ENCODE data around the gene CENPP. TPM values are rescaled to one million over a fixed set of nuclear protein-coding genes. Genes with fewer than 3 reads are reported as not detected.
A peak's percentile ranks its signal among the peaks of the same experiment; 100 is the strongest.

The CENPP gene
- total RNA-seq, 1 experiment from 2014 or later = 10.3 TPM

- Histone ChIP-seq H3K4me3 (ENCODE audit: insufficient read depth, low read depth, low read length) (no peak overlapping the region), H3K27me3 (ENCODE audit: control insufficient read depth, insufficient read depth, low read length) (no peaks in the 10 kb centered on the region), H3K36me3 (replicated peaks; ENCODE audit: control insufficient read depth, insufficient read depth, low read length) (peaks cover 19% of the 10 kb centered on the region)
- DNase-seq = no peak
Measured at GRCh38 chr9:92297611-92298010, 28.1 kb upstream of the CENPP start.

GRCh38 chr9:92298036-92298435 is 27.7 kb upstream of the CENPP start:
- no peak for DNase-seq
- Histone ChIP-seq H3K36me3 (replicated peaks; ENCODE audit: control insufficient read depth, insufficient read depth, low read length) (peaks cover 19% of the 10 kb centered on the region), H3K27me3 (ENCODE audit: control insufficient read depth, insufficient read depth, low read length) (no peaks in the 10 kb centered on the region), H3K4me3 (ENCODE audit: insufficient read depth, low read depth, low read length) (no peak overlapping the region)

- DNase-seq = no peak
- no peak overlapping the region for H3K4me3 ChIP-seq (ENCODE audit: insufficient read depth, low read depth, low read length)
- H3K27me3 ChIP-seq (ENCODE audit: control insufficient read depth, insufficient read depth, low read length) = no peaks in the 10 kb centered on the region
- peaks cover 21% of the 10 kb centered on the region for H3K36me3 ChIP-seq (replicated peaks; ENCODE audit: control insufficient read depth, insufficient read depth, low read length)
Measured at GRCh38 chr9:92299116-92299515, 26.6 kb upstream of the CENPP start.

DNA sequence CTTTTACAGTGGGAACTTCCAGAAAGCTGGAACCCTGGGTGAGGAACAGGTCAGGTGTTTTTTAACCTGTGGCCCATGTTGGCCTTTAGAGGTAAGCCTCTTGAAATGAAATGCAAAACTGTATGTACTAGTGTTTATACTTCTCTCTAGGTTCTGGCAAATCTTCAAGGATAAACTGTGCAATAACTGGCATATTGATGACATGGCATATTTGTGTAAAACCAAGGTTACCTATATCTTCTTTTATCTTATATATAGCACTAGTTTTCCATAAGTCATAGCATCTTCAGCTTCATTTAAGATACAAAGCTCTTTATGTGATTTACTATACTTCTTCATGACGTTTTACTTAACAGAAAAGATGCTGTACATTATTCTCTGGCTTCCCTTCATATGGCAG is 24.8 kb upstream of the CENPP start:
- H3K27me3 ChIP-seq (ENCODE audit: control insufficient read depth, insufficient read depth, low read length) = no peaks in the 10 kb centered on the region
- no peak overlapping the region for H3K4me3 ChIP-seq (ENCODE audit: insufficient read depth, low read depth, low read length)
- H3K36me3 ChIP-seq (replicated peaks; ENCODE audit: control insufficient read depth, insufficient read depth, low read length) = peaks cover 27% of the 10 kb centered on the region
- DNase-seq = no peak

DNA sequence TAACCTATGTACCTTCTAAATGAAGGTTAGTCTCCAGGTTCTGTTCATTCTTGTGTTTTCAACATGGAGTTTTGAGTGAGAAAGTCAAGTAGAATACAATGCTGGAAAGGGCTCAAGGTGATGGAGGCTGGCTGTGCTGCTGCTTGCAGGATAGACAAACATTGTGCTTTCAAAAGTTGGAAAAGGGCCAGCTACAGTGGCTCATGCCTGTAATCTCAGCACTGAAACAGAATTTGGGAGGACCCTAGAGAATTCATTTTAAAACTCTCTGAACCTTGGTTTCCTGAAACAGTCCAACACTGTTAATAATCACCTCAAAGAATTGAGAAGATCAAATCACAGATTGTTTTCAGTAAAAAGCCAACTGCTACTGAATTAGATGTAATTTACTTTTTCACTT is 16.9 kb upstream of the CENPP start:
- Histone ChIP-seq H3K4me3 (ENCODE audit: insufficient read depth, low read depth, low read length) (no peak overlapping the region), H3K27me3 (ENCODE audit: control insufficient read depth, insufficient read depth, low read length) (no peaks in the 10 kb centered on the region), H3K36me3 (replicated peaks; ENCODE audit: control insufficient read depth, insufficient read depth, low read length) (peaks cover 35% of the 10 kb centered on the region)
- DNase-seq = no peak

DNA sequence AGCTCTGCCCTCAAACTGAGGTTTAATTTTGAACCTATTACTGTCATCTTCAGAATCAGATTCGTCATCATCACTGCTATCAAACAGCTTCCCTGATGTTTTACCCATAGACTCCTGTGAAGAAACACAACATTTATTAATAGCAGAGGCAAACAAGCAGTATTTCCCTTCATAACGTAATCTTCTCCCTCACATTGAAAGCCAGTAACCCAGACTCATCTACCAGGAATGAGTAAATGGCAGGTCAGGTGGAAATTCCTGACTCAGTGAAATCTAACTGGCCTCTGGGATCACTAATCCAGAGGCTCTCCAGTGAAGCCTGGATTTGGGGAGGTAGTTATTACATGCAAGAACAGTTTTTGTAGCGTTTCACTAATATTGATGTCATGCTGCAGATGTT is 15.2 kb upstream of the CENPP start:
- Histone ChIP-seq H3K27me3 (ENCODE audit: control insufficient read depth, insufficient read depth, low read length) (no peaks in the 10 kb centered on the region), H3K36me3 (replicated peaks; ENCODE audit: control insufficient read depth, insufficient read depth, low read length) (peaks cover 29% of the 10 kb centered on the region), H3K4me3 (ENCODE audit: insufficient read depth, low read depth, low read length) (no peak overlapping the region)
- no peak for DNase-seq

- Histone ChIP-seq H3K4me3 (ENCODE audit: insufficient read depth, low read depth, low read length) (no peak overlapping the region), H3K36me3 (replicated peaks; ENCODE audit: control insufficient read depth, insufficient read depth, low read length) (peaks cover 29% of the 10 kb centered on the region), H3K27me3 (ENCODE audit: control insufficient read depth, insufficient read depth, low read length) (no peaks in the 10 kb centered on the region)
- no peak for DNase-seq
Measured at GRCh38 chr9:92312887-92313623, 12.7 kb upstream of the CENPP start.

DNA sequence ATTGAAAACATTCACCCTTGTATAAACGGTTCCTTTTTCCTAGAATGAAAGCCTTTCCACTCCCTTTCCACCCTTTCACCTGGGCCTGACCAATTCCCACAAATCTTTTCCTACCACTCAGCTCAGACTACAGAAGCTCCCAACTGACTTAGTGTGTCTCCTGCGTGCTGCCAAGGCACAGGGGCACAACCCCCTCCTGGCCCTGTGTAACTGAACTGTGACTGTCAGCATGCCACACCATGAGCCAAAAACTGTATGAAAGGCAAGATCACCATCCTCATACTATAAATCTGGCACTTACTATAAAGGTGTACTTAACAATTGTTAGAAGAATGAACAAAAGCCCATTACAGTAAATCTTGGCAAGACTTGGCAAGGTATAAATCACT is 12.1 kb upstream of the CENPP start:
- Histone ChIP-seq H3K36me3 (replicated peaks; ENCODE audit: control insufficient read depth, insufficient read depth, low read length) (peaks cover 24% of the 10 kb centered on the region), H3K27me3 (ENCODE audit: control insufficient read depth, insufficient read depth, low read length) (no peaks in the 10 kb centered on the region), H3K4me3 (ENCODE audit: insufficient read depth, low read depth, low read length) (no peak overlapping the region)
- DNase-seq = no peak

- Histone ChIP-seq H3K4me3 (ENCODE audit: insufficient read depth, low read depth, low read length) (no peak overlapping the region), H3K27me3 (ENCODE audit: control insufficient read depth, insufficient read depth, low read length) (no peaks in the 10 kb centered on the region), H3K36me3 (replicated peaks; ENCODE audit: control insufficient read depth, insufficient read depth, low read length) (peaks cover 21% of the 10 kb centered on the region)
- DNase-seq = no peak
Measured at GRCh38 chr9:92315456-92315855, 10.3 kb upstream of the CENPP start.

DNA sequence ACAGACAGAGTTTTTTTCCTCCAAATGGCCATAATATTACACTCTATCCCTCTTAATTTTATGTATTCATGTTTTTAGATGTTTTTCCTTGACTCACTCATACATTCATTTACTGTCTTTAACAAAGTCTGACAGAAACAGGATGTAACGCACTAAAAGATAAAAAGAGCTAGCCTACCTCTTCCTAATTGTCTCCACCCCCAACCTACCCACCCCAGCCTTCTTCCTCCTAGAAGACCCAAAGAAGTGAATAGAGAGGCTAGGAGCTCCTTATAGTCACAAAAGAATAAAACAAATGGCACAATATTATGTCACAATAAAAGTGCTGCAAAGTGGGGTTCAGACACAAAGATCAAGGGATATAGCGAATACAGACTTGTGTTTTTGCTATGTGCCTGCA is 1.3 kb upstream of the CENPP start:
- Histone ChIP-seq H3K36me3 (replicated peaks; ENCODE audit: control insufficient read depth, insufficient read depth, low read length) (peaks cover 6% of the 10 kb centered on the region), H3K27me3 (ENCODE audit: control insufficient read depth, insufficient read depth, low read length) (no peaks in the 10 kb centered on the region), H3K4me3 (ENCODE audit: insufficient read depth, low read depth, low read length) (peak overlapping the region; percentile 88)
- no peak for DNase-seq

DNA sequence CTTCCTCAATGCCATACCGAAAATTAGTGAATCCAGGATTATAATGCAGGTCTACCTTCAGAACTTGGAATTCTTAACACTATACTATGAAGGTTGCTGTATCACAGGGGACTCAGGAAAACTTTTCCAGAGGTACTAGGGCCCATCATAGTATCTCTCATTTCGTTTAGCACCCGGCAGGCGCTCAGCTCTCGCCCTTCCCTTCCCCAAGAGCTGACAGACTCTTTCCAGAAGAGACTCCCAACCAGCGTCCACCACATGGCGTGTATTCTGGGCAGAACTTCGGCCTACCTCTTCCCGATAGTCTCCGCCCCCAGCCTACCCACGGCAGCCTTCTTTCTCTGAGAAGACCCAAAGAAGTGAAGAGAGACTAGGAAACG is 874 bp upstream of the CENPP start:
- peak overlapping the region; percentile 88 for H3K4me3 ChIP-seq (ENCODE audit: insufficient read depth, low read depth, low read length)
- no peaks in the 10 kb centered on the region for H3K27me3 ChIP-seq (ENCODE audit: control insufficient read depth, insufficient read depth, low read length)
- peaks cover 4% of the 10 kb centered on the region for H3K36me3 ChIP-seq (replicated peaks; ENCODE audit: control insufficient read depth, insufficient read depth, low read length)
- no peak for DNase-seq

DNA sequence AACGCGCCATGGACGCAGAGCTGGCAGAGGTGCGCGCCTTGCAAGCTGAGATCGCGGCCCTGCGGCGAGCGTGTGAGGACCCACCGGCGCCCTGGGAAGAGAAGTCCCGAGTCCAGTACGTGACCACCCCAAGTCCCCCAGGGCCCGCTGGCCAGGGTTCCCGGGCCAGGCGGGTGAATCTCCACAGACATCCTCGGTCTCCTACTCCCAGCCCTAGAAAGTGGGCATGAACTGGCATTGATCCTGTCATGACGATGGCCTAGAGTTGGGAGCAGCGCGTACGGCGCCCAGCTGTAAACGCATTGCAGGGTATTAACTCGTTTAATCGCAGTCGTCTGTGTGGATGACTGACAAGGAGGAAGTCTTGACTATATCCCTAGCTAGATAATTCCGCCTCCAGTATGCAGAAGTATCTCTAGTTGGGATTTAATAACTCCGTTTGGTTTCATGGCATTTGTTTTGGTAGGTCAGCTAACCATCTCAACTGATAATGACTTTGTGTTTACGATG is 293 bp downstream of the CENPP start:
- DNase-seq = no peak
- Histone ChIP-seq H3K36me3 (replicated peaks; ENCODE audit: control insufficient read depth, insufficient read depth, low read length) (peaks cover 2% of the 10 kb centered on the region), H3K27me3 (ENCODE audit: control insufficient read depth, insufficient read depth, low read length) (no peaks in the 10 kb centered on the region), H3K4me3 (ENCODE audit: insufficient read depth, low read depth, low read length) (peak overlapping the region; percentile 88)

- Histone ChIP-seq H3K4me3 (ENCODE audit: insufficient read depth, low read depth, low read length) (no peak overlapping the region), H3K27me3 (ENCODE audit: control insufficient read depth, insufficient read depth, low read length) (no peaks in the 10 kb centered on the region)
- DNase-seq = no peak
Measured at GRCh38 chr9:92327283-92327850, 1.6 kb downstream of the CENPP start.

DNA sequence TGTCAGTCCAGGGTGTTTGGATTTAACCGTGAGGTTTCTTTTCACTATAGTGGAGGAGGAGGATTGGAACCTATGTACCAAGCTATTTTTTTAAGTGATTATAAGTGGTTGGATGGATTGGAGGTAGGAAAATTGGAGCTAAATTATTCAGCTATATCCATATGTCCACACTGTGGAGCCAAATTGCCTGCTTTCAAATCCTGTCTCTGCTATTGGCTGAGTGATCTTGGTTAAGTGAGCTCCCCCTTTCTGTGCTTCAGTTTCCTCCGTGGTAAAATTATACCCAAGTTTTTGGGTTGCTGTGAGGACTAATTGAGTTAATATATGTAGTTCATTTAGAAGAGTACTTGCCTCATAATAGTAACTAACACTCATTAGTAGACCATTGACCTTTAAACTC is 2.5 kb downstream of the CENPP start:
- DNase-seq = peak; percentile 26
- no peak overlapping the region for H3K4me3 ChIP-seq (ENCODE audit: insufficient read depth, low read depth, low read length)
- no peaks in the 10 kb centered on the region for H3K36me3 ChIP-seq (replicated peaks; ENCODE audit: control insufficient read depth, insufficient read depth, low read length)
- no peaks in the 10 kb centered on the region for H3K27me3 ChIP-seq (ENCODE audit: control insufficient read depth, insufficient read depth, low read length)

More at GRCh38 chr9:92327283-92327850, 1.6 kb downstream of the CENPP start:
- H3K36me3 ChIP-seq (replicated peaks; ENCODE audit: control insufficient read depth, insufficient read depth, low read length) = peaks cover 2% of the 10 kb centered on the region

DNA sequence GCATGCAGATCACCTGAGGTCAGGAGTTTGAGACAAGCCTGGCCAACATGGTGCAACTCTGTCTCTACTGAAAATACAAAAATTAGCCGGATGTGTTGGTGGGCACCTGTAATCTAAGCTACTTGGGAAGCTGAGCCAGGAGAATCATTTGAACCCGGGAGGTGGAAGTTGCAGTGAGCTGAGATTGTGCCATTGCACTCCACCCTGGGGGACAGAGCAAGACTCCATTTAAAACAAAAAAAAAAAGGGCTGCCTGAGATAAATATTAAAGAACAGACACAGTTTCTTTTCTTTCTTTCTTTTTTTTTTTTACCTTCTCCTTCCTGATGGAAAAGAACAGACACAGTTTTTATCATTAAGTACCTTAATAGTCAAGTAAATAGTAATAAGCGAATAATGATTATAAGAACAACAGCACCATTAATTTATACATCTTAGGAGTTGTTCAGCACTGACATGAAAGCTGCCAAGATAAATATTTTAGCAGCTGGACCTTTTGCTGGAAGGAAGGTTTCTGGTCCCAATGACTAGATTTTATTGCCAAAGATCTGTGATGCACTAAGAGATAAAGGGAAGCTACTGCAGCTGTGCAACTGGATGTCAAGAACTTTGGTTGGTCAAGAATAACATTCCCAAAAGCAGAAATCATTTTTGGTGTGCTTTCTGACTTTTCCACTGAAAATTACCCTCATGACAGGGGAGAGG is 7.0 kb downstream of the CENPP start:
- DNase-seq = no peak
- Histone ChIP-seq H3K4me3 (ENCODE audit: insufficient read depth, low read depth, low read length) (no peak overlapping the region), H3K36me3 (replicated peaks; ENCODE audit: control insufficient read depth, insufficient read depth, low read length) (no peaks in the 10 kb centered on the region; the same call in 1 of the 2 replicates), H3K27me3 (ENCODE audit: control insufficient read depth, insufficient read depth, low read length) (no peaks in the 10 kb centered on the region)
